ENCODE data around the gene PRKCD.
A peak's percentile ranks its signal among the peaks of the same experiment; 100 is the strongest.

PRKCD gene

DNA sequence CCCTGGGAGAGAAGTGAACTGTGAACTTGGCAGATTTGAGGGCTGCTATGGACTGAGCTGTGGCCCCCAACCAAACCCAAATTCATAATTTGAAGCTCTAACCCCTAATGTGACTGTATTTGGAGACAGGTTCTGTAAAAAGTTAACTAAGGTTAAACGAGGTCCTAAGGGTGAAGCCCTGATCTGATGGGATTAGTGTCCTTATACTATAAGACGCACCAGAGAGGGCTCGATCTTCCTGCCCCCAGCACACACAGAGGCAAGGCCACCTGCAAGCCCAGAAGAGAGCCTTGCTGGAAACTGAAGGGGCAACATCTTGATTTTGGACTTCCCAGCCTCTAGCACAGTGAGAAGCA is 60.8 kb downstream of the PRKCD start:
- DNase-seq = no peak

GRCh38 chr3:53222183-53222901 is 61.3 kb downstream of the PRKCD start:
- no peak for DNase-seq

GRCh38 chr3:53223025-53223424 is 62.0 kb downstream of the PRKCD start:
- no peak for DNase-seq

GRCh38 chr3:53223541-53223966 is 62.5 kb downstream of the PRKCD start:
- DNase-seq = no peak

- DNase-seq = no peak
These were observed 63.0 kb downstream of the PRKCD start for GRCh38 chr3:53224026-53224425.

DNA sequence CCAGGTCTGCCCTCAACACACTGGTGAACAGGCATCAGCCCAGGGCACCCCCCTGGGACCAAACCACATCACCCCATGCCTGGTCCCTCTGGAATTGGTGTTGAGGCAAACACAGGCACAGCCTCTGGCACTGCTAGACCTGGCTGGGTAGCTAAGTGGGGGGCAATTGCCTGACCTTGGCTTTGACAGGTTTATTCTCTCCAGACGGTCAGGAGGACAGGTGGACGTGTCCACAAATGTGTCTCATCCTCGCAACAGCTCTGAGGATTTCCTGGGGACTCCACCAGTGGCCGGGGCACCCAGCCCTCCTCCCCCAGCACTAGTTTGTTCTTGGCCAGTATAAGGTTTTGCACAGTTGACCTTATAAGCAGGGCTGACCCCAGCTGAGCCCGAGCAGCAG is 63.5 kb downstream of the PRKCD start:
- no peak for DNase-seq

DNA sequence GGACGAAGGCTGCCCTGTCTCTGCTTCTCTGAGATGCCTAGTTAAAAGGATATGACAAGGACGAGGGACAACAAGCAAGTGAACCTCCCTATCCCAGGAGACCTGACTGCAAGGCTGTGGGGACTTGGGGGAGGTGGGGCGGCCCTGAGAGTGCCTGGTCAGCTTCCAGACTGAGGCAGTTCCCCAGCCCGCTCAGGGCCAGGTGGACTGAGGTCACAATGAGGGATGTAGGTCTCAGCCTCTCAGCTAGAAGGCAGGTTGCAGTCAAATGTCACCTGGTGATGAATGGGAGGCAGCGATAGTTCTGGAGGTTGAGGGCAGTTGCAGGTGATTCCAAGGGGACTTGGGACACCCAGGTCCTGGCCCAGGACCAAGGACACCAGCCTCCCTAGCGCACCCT is 64.2 kb downstream of the PRKCD start:
- DNase-seq = no peak

DNA sequence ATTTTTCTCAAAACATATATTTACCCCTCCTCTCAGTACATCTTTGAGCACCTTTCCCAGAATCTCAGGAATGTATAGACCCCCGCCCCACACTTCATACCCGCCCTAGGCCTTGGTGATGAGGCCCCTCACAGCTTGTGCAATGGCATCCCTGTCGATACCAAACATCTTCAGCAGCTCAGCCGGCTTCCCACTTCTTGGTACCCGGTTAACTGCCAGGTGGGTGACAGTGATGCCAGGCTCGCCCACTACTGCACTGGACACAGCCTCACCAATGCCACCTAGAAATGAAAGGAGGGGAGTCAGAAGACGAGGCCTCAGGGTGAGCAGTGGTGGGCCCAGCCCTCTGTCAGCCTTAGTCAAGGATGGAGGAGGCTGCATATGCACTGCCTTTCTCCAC is 64.6 kb downstream of the PRKCD start:
- DNase-seq = no peak

DNA sequence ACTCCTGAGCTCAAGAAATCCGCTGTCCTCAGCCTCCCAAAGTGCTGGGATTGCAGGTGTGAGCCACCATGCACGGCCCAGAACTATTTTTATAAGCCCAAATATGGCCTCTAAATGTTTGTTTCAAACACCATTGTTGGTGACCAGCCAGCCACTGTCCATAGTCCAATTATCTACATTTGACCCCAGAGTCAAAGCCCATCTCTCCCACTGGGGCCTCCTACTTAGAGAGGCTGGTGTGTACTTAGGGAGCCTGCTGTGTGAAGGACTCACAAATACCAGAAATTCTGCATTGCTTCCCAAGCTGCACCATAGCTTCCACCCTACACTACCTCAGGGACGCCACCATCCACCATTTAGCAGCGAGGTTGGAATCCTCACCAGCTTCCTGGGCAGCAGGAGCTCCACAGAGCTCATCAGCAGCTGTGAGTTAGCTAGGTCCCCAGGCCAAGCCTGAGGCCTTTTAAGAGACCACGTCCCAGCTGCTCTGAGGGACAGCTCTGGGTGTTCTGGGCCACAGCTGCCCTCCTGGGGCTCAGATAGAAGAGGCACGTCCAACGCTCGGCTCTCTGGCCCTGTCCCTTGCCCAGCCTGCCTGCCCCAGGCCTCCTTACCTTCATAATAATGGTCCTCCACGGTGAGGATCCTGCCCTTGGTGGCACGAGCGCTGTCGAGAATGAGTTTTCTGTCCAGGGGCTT is 65.3 kb downstream of the PRKCD start:
- no peak for DNase-seq

- DNase-seq = no peak
These were observed 65.9 kb downstream of the PRKCD start for GRCh38 chr3:53226841-53227407.

DNA sequence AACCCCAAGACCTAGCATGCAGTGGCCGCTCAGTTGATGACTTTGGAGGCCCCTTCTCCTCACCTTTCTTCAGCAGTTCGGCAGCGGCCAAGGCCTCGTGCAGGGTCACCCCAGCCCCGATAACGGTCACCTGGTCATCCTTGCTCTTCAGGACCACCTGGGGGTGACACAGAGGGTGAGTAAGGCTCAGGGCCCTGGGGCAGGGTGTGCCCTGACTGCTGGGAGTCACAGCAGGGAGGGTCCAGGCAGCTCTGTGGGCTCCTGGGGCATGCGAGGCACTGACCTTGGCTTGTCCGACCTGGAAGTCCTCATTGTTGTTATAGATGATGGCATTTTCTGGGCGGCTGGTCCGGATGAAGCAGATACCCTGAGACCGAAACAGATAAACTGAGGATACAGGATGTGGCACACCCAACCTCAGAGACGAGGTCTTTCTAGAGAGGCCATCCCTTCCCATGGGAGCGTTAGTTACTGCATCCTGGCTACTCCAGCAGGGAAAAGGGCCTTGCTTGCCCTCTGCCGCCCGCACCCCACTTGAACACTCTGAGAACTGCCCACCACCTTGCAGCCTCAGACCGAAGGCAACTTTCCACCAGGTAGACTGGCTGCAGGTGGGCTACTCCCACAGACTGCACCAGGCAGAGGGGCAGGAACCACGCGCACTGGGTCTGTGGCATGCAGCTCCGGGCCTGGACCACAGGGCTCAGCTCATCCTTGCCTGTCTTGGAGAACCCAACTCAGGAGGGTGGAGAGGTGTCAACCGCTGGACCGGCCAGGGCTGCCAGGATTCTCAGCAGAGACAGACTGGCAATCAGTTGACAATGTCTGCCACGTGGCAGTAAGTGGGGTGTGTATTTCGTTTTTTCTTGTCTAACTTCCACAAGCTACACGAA is 67.2 kb downstream of the PRKCD start:
- no peak for DNase-seq

- no peak for DNase-seq
These were observed 68.2 kb downstream of the PRKCD start for GRCh38 chr3:53229171-53229570.

DNA sequence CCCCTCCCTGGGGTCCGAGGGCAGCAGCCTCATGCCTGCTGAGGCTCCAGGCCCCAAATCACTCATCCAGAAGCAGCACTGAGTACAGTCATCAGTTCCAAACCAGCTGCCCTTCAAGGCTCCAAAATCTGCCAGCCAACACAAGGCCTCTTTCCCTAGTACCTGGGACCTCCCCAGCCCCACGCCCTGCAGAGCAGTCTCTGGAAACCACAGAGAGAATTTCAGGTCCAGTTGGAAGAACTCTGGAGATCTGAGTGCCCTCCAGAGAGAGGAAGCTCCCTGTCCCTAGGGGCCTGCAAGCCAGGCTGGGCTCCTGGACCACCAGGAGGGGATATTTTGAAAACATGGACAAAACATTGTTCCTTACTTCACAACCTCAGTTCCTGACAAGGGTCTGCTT is 68.6 kb downstream of the PRKCD start:
- no peak for DNase-seq

DNA sequence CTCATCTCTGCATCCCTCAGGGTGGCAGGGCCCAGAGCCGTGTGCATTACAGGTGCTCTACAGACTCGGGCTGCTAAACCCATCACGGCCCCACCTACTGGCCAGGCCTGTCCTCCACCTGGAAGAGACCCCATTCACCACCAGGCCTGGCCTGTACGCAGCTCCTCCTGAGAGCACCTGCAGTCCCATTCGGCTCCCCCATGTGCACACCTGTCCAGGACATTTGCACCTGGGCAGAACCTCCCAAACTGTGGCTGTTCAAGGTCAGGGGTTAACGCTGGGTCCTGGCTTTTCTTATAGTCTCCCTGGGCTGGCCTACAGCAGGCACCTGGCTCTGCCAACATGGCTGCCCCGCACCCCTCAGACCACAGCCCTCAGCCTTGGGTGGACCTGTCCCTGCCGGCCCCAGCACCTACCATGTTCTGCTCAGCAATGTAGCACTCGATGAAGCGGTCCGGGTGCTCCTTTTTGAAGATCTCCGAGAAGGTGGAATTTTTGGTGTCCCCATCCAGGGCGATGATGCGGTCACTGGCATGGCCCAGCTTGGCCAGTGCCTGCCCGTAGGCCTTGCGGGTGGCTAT is 69.1 kb downstream of the PRKCD start:
- DNase-seq = peak in 1 of 2 experiments; percentile 19

DNA sequence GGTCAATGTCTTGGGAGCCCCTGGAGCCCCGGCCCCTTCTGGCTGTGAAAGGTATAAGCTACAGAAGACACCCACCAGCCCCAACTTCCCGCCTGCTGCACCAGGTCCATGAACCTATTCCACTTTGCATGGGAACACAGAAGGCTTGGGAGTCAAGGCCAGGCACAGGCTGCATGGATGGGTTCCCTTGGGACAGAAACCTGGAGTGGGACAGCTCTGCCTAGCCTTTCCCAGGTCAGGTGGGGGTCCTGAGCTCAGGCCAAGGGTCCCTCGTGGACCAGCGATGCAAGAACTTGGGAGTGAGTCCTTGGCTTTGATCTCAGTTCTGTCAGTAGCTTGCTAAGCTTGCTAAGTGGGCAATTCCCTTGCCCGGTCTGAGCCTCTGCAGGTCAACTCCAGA is 69.8 kb downstream of the PRKCD start:
- DNase-seq = no peak

- DNase-seq = no peak
These were observed 70.8 kb downstream of the PRKCD start for GRCh38 chr3:53231532-53232511.

DNA sequence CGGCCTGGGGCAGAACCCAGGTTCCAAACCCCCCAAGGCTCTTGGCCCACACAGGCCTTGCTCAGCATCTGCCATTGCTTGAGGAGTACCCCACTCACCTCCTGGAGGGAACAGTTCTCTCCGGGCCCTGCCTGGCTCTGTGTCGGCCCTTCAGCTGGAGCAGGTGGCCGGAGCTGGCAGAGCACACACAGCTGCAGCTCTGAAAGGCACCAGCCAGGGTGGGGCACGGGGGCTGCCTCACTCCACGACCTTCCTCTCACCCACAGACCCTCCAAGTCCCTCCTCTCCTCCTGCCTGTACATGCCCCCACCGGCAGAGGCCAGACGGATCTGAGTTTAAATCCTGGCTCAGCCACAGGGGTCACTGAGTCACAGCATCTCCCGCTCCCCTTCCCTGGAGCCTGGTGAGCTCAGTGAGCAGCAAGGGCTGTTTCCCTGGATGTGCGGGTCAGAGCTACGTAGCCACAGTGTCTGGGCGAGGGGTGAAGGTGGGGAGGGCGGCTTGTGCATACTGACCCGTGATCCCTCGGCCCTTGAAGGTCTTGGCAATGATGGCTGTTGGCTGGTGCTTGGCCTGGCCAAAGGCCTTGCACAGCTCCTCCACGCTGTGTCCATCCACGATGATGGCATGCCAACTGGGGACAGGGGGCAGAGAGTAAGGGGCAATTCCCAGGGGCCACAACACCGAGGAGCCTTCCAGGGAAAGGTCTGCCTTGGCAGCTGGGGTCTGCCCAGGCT is 71.8 kb downstream of the PRKCD start:
- DNase-seq = no peak

DNA sequence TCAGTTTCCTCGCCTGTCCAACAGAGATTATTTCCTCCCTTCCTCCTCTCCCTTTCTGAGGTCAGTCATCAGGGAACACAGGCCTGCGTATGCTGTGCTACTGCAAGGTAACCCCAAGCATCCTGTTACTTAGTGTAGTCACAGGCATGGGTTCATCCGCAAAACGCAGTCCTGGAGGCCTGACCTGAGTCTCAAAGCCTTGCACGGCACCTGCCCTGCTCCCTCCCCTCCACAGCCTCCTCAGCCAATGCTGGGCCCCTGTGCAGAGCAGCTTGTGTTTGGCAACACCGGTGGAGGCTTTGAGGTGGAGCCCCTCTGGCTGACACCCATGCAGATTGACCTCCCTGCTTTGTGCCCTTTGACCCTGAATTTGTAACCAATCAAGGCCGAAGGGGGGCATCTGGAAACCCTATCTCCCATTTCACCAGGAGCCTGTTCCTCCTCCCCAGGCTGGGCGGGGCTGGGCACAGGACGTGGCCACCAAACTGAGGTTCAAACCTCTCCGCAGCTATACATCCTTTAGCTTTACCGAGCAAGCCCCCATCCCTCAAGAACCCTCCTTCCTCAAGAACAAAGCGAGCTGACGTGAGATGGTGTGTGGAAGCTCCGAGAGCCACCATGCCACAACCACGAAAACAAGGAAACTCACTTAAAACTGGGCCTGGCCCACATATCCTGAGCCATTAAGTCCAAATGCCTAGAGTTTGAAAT is 73.3 kb downstream of the PRKCD start:
- DNase-seq = no peak

GRCh38 chr3:53234841-53235232 is 73.8 kb downstream of the PRKCD start:
- DNase-seq = no peak

GRCh38 chr3:53235545-53235944 is 74.5 kb downstream of the PRKCD start:
- no peak for DNase-seq
